Stimulated activated CD4-positive, alpha-beta T cell treated with anti-CD3 and anti-CD28 coated beads, TNF-alpha, amount 100 ng/mL, for 24 hours (primary cell): ENCODE data around the gene ESRRG.

Source experiments
- DNase-seq, 3 experiments: peaks; one replicate each; pipeline ENCODE4 v3.0.0-alpha.2; 2020; ENCODE audit warnings: low read depth in 3 of 3

Gene ESRRG

GRCh38 chr1:216518844-216519627 lies 204.2 kb downstream of the ESRRG start:
- no peak for DNase-seq

DNA sequence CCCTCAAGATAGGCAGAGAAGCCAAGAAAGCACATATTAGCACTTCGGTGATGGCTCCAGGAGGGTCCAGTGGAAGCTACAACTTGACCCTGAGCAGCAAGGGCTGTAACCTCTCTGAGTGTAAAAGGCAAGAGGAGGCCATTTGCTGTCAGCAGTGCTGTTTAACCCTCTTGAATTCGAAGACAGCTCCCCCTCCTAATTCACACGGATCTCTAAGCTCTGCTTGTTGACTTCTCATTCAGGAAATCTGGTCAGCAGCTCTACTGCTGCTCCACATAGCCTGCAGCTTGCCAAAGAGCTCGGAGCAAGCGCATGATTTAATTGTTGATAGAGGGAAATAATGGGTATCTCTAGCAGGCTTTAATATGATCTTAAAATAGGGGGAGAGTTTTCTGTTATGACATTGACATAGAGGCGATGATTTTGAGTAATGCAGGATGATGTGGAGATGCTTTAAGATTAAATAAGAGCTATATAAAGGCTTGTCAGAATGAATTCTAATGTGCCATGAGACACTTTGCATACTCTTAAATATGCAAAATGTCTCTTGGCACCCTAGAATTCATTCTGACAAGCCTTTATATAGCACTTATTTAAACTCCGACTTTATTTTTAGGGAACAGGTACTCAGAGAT lies 220.6 kb downstream of the ESRRG start:
- no peak for DNase-seq

DNA sequence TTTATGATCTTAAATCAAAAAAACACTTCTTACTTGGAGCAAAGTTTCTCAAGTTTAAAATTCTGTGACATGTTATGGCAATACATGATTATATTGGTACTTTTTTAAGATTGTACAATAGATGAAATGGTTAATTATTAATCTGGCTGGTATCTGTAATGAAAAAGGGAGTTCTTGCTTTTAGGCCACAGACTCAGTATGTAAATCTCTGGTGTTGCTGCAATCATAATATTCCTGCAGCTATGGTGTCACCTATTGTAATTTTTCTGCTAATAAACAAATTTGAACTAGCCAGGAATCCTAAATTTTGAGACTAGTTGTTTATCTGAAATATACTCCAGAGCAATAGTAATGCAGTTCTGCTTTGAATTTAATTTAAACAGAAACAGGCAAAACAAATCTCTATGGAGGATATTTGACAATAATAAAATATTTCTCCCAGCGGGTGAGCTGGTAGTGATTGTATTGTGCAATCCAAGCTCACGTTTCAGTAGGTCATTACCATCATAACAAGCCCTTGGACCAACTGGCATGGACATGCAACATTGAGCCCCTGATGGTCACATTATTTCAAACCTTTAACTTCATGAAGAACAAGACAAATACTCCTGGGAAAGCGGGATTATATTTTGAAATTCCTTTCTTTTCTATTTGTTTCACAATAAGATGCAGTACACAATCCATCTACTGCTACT lies 222.8 kb downstream of the ESRRG start:
- DNase-seq, result no peak

- DNase-seq, result no peak
These were observed 223.5 kb downstream of the ESRRG start for GRCh38 chr1:216499581-216500272.

DNA sequence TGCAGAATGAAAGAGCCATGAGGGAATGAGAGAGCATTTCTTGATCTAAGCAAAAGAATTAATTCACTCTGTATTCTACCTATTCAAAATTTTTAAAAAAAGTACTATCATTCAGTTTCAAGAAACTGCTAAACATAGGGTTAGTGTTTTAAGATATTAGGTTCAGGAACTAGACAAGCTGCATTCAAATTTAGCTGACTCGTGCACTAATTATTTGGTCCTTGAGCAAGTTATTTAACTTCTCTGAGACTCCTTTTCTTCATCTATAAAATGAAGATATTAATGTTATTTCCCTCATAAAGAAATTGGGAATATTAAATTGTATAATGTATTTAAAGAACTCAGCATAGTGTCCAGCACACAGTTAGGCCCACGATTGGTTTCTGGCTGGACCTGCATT lies 225.0 kb downstream of the ESRRG start:
- DNase-seq, result no peak

DNA sequence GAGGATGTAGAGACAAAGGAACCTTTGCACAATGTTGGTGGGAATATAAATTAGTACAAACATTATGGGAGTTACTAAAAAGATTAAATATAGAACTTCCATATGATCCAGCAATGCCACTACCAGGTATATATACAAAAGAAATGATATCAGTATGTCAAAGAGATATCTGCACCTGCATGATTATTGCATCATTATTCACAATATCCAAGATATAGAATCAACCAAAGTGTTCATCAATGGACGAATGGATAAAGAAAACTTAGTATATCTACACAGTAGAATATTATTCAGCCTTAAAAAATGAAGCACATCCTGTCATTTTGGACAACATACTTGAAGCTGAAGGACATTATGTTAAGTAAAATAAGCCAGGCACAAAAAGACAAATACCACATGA lies 238.2 kb downstream of the ESRRG start:
- no peak for DNase-seq

- DNase-seq, result no peak
These were observed 239.4 kb downstream of the ESRRG start for GRCh38 chr1:216483672-216484401.

- DNase-seq, result no peak
These were observed 240.6 kb downstream of the ESRRG start for GRCh38 chr1:216482620-216483019.

DNA sequence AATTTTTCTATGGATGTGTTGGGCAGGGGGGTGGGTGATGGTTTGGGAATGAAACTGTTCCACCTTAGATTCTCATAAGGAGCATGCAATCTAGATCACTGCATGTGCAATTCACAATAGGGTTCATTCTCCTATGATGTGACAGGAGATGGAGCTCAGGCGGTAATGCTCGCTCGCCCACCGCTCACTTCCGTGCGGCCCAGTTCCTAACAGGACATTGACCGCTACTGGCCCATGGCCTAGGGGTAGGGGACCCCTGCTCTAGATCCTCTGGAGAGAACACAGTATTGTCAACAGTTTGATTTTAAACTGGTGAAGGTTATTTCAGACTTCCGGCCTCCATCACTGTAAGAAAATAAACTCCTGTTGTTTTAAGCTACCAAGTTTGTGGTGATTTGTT lies 245.0 kb downstream of the ESRRG start:
- DNase-seq, result no peak

DNA sequence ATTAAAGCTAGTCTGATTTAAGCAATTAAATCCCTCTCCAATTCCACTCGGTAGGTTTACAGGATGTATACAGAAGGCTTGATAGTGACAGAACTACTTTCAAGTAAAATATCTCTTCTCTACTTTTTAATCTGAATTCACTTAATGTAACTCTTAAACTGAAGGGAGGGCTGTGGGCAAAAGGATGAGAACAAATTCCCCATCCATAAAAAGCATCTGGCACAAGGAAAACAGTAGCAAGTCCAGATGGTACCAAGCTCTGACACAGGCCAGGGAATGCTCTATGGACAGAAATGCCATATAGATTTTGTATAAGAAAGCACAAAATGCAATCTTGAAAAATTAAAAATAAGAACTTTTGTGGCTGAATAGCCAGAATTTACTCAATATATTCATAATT lies 246.9 kb downstream of the ESRRG start:
- DNase-seq, result no peak

- no peak for DNase-seq
These were observed 247.5 kb downstream of the ESRRG start for GRCh38 chr1:216475659-216476276.

DNA sequence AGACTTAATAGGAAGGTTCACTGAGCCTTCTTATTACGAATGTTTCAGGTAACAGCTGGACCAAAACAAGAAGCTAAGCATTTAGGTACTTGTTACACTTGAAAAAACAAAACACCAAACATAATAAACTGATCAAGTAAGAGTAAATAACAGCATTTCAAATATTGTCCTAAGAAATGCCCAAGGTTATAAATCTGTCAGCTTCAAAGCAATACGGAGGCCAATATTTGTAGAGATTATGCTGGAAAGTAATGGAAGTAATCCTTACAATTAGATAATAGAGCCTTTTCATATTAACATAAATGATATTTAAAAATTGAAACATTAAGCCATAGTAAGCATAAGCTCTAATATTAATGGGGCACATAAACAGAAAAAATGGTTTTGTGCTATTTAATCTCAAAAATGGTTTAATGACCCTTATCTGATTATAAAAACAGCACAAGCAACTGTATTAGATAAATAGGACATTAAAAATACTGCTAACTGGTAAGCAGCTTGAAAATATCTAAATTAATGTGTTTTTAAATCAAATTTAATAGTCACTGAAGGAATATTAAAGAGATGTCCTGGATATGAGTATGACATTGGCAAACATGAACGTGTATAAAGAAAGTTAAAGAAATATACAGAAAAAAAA lies 256.9 kb downstream of the ESRRG start:
- no peak for DNase-seq

DNA sequence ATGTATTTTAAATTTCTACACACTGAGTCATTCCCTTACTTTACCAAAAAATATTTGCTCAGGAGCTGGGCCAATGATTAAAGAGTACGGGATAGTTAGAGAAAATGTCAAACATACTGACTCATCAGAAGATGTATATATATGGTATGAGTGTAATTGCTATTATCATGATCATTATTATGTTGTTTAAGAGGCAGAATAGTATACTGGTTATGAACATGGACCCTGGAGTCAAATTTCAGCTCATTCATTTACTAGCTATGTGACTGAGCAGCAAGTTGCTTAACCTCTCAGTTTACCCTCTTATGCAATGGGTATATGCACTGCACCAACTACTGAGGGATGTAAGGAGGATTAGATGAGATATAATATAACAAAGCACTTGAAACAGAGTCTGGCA lies 258.7 kb downstream of the ESRRG start:
- DNase-seq, result no peak

DNA sequence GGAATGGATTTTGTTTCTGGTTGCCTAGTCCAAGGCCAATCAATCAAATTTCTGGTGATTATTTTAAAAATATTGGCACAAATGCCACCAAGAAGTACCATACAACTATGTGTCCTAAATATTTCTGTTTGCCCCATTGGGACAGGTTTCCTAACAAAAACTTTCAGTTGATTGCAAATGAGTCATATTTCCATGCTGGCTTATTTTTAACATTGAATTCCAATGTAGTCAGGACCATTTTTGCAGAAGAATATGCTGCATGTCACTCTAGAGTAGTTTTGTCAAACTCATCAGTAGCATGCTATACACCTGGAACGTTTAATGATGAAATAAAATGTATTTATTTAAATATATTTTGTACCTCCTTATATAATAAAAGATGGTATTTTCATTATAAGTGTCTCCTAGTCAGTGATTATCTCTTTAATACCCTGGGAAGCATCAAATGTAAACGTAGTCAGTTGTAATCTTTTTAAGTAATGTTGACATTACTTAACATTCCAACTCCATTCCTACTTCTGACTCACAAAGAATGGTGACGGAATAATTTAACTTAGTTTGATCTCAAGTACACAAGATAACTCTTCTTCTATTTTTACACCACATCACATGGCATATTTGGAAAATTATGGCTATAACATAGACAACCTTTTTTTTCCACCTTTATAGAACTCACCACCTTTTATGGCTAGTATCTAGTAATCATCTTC lies 261.0 kb downstream of the ESRRG start:
- no peak for DNase-seq

GRCh38 chr1:216461466-216461865 lies 261.8 kb downstream of the ESRRG start:
- no peak for DNase-seq

GRCh38 chr1:216459651-216460207 lies 263.5 kb downstream of the ESRRG start:
- DNase-seq, result no peak

DNA sequence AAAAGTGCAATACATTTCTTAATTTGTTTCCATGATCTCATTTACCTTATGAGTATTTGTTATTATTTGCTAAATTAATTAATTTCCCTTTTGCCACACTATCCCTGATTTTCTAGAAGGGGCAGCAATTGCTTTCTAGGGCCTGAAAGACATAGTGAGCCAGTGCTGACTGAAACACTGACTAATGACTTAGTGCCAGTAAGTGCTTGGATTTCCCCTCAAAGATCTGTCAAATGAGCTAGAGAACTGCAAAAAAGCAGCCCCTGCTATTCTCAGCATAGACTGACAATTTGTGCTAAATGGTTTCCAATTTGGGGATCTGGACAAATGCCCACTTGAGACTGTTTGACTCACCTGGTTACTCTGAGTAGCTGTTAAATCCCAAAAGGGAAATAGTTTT lies 264.4 kb downstream of the ESRRG start:
- DNase-seq, result no peak

DNA sequence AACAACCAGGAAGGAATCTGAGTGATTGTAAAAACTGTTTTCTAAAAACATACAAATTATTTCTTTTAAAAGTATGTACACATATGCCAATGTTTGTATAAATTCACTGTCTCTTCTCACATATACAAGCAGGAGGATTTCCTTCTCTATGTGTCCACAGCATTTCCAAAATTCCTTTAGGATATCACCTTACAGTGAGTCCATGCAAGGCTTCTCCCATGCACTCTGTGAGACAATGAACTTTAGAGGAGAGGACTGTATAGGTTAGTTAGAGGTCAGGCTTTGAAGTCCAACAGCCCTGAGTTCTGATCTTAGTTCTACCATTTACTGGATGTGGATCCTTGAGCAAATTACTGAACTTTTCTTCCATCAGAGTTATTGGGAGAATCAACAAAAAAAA lies 265.9 kb downstream of the ESRRG start:
- DNase-seq, result no peak

GRCh38 chr1:216456682-216457081 lies 266.5 kb downstream of the ESRRG start:
- no peak for DNase-seq

DNA sequence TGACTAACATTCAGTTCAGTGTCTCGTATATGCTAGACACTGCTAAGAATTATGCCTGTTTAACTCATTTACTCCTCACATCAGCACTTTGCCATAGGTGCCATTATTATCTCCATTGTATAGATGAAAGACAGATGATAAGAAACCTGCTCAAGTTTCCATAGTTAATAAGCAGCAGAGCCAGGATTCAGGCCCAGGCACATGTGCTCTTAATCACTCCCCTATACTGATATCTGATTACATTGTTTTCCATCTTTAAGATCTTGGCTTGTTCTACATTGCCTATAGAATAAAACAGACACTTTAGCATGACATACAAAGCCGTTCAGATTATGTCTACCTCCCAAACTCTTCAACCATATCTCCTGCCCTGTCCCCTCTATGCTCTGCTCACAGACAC lies 269.5 kb downstream of the ESRRG start:
- DNase-seq, result no peak
